ENCODE results near the gene PBOV1.
"Not testable (repeated sequence)": the region's sequence is repeated elsewhere in the genome, so short reads cannot be mapped to it uniquely, and the experiment has no call there.

The PBOV1 gene

DNA sequence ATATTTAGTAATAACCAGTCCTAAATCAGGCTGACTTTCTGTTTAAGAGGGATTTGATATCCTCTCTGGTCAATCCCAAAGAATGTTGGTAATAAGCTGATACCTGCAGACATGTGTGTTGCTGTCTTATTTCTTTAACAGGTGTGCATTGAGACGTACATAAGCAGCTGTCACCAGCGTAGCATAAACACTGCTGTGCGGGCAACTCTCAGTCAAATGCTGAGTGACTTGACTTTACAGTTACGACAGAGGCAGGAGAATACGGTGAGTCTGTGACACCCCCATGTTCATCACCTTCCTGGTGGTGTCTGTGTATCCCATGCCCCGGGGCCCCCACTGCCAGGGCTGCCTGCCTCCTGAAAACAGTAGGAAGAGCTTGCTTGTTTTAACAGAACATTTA is 20.1 kb upstream of the PBOV1 start:
- DNase-seq (ENCODE audit: low read depth in 1 of 2, low spot score in 1 of 2): no peak

DNA sequence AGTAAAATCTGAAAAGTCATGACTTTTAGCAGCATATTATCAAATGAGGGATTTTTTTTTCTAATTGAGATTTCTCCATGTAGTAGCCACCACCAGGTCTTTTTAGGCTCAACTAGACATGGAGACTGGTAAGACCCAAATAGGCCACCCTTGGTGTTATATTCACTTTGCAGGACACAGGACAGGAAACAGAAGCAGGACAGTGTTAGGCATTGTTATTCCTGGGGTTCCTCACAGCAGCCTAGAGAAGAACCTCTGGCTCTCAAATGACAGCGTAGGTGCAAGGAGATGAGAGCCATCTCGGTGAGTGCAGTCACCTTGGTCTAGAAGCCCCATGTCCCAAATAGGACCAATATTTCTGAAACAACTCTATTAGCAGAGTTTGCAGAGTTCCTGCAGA is 19.2 kb upstream of the PBOV1 start:
- DNase-seq (ENCODE audit: low read depth in 1 of 2, low spot score in 1 of 2): no peak

GRCh38 chr6:138235693-138236092 is 17.4 kb upstream of the PBOV1 start:
- DNase-seq (ENCODE audit: low read depth in 1 of 2, low spot score in 1 of 2): no peak

GRCh38 chr6:138235205-138235604 is 16.9 kb upstream of the PBOV1 start:
- DNase-seq (ENCODE audit: low read depth in 1 of 2, low spot score in 1 of 2): no peak

- no peak for DNase-seq (ENCODE audit: low read depth in 1 of 2, low spot score in 1 of 2)
Observed at GRCh38 chr6:138234363-138234762, 16.1 kb upstream of the PBOV1 start.

- DNase-seq (ENCODE audit: low read depth in 1 of 2, low spot score in 1 of 2): no peak
Observed at GRCh38 chr6:138231381-138231886, 13.1 kb upstream of the PBOV1 start.

DNA sequence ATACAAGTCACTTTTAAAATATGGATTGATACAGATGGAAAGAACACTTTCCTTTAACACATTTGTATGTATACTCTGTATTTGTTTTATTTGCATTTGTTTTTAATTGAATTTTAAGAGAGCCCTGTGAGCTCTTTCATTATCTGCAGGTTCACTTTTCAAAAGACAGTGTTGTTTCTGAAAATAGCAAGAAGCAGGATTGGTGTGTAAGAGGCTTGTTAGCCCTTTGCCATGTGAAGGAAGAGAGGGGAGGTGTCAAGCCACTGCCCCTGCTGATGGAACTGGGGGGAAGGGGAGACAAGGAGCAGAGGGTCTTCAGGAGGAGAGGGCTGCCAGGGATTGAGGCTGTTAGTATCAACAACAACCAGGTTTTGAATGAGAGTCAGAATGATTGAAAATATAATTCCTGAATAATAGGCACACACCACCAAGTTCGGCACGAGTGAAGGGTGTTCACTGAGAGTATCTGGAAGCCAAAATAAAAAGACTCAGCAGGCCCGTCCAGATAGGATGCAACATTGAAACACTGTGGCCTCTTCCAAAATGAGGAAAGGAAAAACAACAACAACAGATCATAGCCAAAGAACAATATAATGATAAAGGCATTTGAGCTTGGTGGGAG is 12.6 kb upstream of the PBOV1 start:
- no peak for DNase-seq (ENCODE audit: low read depth in 1 of 2, low spot score in 1 of 2)

DNA sequence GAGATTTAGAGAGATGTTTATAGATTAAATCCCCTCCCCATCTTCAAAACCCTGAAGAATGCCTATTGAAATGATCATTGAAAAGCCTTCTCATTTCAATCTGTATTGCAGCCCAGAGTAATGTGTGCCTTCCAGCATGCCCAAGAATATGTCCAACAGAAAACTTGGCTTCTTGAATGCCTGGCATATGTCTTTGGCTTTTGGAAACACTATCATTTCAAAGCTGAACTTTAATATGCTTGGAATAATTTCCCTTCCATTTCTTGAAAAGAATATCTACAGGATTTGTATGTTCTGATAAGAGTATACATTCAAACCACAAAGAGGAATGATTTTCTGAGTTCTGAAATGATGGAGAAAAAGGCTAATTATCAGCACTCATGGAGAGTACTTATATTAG is 11.9 kb upstream of the PBOV1 start:
- DNase-seq (ENCODE audit: low read depth in 1 of 2, low spot score in 1 of 2): no peak

- DNase-seq (ENCODE audit: low read depth in 1 of 2, low spot score in 1 of 2): no peak
Observed at GRCh38 chr6:138229663-138230179, 11.4 kb upstream of the PBOV1 start.

- DNase-seq (ENCODE audit: low read depth in 1 of 2, low spot score in 1 of 2): no peak
Observed at GRCh38 chr6:138229072-138229471, 10.8 kb upstream of the PBOV1 start.

GRCh38 chr6:138227316-138227781 is 9.1 kb upstream of the PBOV1 start:
- DNase-seq (ENCODE audit: low read depth in 1 of 2, low spot score in 1 of 2): no peak

GRCh38 chr6:138226700-138227315 is 8.5 kb upstream of the PBOV1 start:
- DNase-seq (ENCODE audit: low read depth in 1 of 2, low spot score in 1 of 2): no peak

GRCh38 chr6:138225953-138226352 is 7.7 kb upstream of the PBOV1 start:
- DNase-seq (ENCODE audit: low read depth in 1 of 2, low spot score in 1 of 2): no peak

DNA sequence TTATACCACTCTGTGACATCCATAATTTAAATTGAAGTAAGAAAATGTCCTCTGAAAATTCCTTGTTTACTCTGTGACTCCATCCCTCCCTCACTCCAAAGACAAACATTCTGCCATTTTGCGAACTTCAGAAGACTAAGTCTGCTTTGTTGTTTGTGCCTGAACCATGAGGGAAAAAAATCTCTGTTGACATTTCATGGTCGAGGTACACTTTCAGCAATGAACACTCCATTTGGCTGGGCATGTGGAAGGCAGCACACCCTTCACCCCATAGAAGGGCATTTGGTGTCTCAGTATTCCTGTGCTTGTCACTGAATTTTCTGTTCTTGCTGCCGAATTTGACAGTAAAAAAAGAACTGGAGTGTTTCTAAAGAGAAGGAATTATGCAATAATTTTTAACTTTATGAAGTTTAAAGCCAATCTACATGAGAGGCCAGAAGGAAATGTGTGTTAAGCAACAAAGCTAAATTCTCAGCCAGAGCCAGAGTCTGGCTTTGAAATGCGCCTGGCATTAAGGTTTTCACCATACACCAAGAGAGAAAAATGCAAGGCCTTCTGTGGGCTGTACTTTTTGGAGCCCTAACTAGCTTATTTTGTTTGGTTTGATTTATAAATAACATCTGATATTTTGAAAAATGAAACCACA is 4.7 kb upstream of the PBOV1 start:
- no peak for DNase-seq (ENCODE audit: low read depth in 1 of 2, low spot score in 1 of 2)

GRCh38 chr6:138219901-138220300 is 1.6 kb upstream of the PBOV1 start:
- no peak for DNase-seq (ENCODE audit: low read depth in 1 of 2, low spot score in 1 of 2)

DNA sequence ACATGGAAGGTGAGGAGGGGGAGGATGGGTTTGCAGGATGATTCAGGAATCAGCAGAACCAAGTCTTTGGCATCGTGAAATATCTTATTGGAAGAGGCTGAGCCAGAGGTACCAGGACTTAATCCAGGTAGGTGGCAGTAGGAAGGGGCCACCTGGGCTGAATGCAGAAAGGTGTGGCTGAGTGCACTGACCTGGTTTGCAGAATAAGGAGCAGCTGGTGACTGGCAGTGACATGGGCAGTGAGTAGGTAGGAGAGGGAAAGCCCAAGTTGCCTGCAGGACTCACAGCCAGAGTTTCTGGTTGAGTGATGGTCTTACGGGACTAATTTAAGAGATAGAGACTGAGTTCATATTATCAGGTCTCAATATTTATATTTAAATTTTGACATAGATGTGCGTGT is 1.1 kb upstream of the PBOV1 start:
- DNase-seq (ENCODE audit: low read depth in 1 of 2, low spot score in 1 of 2): no peak

- DNase-seq (ENCODE audit: low read depth in 1 of 2, low spot score in 1 of 2): no peak
Observed at GRCh38 chr6:138215093-138215782, 3.1 kb downstream of the PBOV1 start.

- DNase-seq (ENCODE audit: low read depth in 1 of 2, low spot score in 1 of 2): not testable (repeated sequence)
Observed at GRCh38 chr6:138212530-138212929, 5.8 kb downstream of the PBOV1 start.

DNA sequence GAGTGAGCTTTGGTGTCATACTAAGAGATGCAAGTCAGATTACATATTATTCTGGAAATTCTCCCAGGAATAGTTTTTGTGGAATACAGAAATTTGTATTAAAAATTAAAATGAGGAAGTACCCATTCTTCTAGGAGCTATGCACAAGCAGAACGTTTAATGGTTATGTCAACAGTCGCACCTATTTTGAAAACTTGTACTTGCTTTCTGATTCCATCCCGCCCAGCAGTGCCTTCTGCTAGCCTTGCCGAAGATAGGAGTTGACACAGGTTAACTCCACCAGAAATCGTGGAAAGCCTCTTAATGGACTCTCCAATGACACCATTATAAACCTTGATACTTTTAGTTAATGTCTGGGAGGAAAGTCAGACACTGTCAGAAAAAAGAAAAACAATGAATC is 6.7 kb downstream of the PBOV1 start:
- DNase-seq (ENCODE audit: low read depth in 1 of 2, low spot score in 1 of 2): no peak

DNA sequence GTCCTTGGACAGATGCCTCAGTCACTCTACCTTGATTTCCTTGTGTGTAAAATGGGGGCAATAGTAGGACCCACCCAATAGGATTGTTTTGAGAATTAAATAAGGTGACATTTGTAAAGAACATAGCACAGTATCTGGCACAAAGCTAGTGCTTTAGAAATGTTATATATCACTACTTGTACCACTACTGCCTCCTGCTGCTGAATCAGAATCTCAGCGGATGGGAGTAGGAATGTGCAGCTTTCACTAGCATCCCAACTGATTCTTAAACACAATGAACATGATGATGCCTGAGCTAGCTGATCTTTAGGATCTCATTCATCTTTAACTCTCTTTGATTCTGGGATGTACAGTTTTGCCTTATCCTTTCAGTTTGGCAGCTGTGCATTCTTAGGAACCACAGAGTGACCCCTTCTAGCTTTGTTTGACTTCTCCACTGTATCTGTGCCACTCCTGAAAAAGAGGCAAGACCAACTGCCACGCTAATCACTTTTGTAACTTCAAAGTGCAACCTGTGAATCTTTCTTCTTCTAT is 7.2 kb downstream of the PBOV1 start:
- DNase-seq (ENCODE audit: low read depth in 1 of 2, low spot score in 1 of 2): no peak

DNA sequence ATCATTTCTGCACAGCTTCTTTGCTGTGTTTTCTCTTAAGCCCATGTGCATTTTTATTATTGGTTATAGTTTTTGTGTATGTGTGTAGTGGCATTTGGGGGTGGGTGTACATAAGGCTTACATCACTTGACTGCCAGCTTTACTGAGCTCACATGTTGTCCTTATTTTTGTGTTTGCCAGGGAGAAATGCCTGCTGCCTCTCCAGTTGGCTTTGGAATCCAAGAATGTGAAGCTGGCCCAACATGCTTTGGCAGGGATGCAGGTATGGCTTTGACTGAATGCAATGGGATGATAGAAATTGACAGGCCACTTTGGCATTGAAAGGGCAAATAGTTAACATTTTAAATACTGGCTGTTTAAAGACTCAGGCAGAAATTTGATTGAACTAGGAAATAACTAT is 11.4 kb downstream of the PBOV1 start:
- DNase-seq (ENCODE audit: low read depth in 1 of 2, low spot score in 1 of 2): no peak

Measured in stimulated activated CD4-positive, alpha-beta T cell treated with anti-CD3 and anti-CD28 coated beads, Interleukin-15, amount 100 ng/mL, for 1 hour (primary cell).